EH (cell line): ENCODE measurements around the gene CDC16.
A peak's percentile ranks its signal among the peaks of the same experiment; 100 is the strongest.

Source experiments
- DNase-seq: peaks from one replicate; pipeline ENCODE4 v3.0.0-alpha.2; 2015; ENCODE audit warnings: low read depth

Gene CDC16

DNA sequence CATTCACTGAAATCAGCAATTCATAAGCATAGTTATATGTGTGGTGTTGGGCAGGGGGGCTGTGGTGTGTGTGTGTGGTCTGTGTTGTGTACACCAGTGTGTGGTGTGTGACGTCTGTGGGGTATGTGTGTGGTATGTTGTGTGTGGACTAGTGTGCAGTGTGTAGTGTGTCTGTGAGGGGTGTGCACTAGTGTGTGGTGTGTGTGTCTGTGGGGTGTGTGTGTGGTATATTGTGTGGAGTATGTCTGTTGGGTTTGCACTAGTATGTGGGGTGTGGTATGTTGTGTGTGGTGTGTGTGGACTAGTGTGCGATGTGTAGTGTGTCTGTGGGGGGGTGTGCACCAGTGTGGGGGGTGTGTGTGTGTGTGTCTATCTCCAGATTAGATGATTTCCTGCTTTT is 7.2 kb upstream of the CDC16 start:
- DNase-seq, result no peak

DNA sequence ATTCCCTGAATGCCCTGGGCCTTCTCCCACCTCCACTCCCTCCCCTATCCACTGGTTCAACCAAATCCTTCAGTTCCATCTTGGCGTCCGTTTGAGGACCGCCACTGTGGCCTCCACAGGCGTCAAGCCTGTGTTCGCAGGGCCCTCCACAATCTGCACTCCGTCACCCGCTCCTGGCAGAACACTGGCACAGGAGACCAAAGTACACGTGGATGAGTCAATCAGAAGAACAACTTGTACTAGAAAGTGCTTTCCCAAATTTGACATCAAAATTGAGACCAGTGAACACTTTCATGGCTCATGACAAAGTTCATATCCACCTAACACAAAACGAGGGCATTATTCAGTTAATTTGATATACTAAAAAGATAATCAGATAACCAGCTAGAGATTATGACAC is 6.5 kb upstream of the CDC16 start:
- no peak for DNase-seq

DNA sequence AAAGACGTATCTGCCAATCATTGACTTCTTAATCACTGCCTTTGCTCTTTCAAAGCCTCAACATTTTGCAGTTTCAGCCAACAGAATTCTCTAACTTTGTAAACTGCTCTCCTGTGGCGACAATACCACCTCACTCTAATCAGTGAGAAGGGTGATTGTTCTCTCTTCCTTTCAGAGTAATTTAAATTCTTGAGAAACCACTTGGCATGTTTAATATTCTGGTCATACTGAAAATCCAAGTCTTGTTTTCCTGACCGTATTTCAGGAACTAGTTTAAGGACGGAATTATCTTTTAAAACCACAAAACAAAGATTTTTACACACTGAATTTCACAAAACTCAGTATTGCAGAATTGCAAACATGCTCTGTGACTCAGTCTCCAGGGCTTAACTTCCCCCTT is 5.2 kb upstream of the CDC16 start:
- DNase-seq, result no peak

DNA sequence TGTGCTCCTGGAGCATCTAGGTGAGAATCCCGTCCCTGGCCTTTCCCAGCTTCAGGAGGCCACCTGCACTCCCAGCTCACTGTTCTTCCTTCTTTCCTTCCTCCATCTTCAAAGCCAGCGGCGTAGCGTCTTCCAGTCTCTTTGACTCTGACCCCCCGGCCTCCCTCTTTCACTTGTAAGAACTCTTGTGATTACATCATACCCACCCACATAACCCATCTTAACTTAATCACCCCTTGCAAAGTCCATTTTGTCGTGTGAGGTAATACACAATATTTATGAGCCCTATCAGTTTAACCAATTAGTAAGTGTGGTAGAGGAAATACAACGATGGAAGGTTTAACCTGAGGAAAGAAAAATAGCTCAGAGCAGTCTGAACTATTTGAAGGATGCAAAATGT is 4.6 kb upstream of the CDC16 start:
- peak; percentile 28 for DNase-seq

DNA sequence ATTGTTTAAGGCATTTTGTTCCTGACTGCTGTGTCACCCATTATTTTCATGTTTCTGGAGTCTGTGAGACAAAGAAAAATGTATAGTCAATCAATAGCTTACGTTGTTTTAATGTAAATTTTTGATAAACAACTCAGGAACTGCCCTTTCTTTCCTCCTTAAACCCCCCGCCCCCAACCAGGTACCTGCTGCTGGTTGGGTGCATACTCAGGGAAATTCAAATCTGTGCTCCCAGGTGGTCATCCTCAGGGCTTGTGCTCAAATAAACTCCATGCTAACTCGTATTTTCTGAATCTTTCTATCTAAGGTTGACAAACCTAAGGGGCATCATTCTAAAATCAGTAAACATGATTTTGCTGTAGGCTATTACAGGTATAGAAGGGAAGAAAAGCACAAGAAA is 4.1 kb upstream of the CDC16 start:
- no peak for DNase-seq

DNA sequence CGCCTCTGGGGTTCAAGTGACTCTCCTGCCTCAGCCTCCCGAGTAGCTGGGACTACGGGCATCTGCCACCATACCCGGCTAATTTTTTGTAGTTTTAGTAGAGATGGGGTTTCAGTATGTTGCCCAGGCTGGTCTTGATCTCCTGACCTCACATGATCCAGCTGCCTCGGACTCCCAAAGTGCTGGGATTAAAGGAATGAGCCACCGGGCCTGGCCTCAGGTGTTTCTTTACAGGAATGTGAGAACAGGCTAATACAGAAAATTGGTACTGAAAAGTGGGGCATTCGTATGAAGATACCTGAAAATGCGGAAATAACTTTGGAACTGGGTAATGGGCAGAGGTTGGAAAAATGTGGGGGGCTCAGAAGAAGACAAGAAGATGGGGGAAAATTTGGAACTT is 2.8 kb upstream of the CDC16 start:
- DNase-seq, result no peak

DNA sequence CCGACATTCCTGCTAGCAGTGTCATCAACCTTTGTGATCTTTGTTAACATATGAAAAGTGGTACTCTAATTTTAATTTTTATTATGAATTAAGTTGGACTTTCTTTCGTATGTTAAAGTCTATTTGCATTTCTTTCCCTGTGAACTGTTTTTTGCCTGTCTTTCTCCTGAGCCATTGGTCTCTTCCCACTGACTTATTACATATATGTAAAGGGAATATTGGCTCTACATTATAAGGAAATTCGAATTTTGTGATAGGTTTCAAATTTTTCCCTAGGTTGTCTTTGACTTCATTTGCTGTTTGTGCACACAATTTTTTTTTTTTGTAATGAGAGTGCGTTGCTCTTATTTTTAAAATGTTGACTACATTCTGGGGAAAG is 442 bp upstream of the CDC16 start:
- no peak for DNase-seq

DNA sequence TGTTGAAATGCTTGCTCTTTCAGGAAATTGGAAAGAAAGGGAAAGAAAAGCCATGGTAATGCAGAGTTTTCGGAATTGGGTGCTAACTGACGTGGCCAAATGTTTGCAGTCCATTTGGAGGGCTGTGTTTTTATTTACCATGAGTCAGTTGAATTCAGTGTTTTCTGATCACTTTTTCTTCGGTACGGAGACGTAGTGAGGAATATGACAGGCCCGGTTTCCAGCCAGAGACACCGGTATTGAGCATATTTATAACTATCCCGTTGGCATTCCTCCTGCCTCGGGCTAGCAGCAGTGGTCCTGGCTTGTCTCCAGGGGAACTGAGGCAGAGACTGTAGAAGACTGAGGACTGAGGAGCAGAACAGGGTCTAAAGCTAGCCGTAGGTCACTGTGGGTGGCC is 1.0 kb downstream of the CDC16 start:
- no peak for DNase-seq

DNA sequence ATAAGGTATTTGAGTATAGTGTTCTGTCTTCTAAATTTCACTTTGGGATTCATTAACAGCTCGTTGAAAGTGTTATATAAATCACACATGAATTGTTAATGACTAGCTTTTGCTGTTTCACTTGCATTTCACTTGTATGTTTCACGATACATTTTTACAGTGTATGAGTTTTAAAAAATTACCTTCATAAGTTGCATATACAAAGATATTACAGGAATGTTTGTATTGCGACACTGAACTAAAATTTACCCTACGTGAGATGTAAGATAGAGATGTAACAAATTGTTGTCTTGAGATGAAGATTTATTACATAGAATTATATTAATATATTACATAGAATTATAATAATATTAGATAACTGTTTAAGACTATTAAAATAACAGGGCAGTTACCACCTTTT is 1.5 kb downstream of the CDC16 start:
- no peak for DNase-seq

DNA sequence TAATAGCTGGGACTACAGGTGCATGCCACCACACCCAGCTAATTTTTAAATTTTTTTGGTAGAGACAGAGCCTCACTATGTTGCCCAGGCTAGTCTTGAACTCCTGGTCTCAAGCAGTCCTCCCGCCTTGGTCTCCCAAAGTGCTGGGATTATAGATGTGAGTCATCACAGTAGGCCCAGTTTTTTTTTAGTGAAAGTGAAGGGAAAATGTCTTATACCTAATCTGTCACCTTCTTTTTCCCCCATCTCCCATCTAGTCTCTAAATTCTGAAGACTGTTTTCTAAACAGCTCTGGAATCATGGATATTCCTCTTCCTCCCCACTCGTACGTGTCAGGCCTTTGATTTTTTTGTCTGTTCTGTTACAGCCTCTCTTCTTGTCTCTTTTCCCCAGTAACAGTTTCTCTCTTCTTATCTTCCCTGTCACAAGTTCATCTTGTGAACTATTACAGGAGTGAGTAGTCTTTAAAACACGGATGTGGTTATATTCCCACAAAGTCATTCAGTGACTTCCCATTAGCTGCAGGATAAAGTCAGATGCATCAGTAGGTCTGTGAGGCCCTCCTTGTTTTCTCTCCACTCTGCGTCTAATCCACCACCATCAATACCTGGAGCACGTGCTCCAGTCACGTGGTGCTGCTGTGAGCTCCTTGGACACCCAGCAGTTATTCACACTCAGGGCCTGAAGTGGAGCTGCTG is 2.9 kb downstream of the CDC16 start:
- no peak for DNase-seq

DNA sequence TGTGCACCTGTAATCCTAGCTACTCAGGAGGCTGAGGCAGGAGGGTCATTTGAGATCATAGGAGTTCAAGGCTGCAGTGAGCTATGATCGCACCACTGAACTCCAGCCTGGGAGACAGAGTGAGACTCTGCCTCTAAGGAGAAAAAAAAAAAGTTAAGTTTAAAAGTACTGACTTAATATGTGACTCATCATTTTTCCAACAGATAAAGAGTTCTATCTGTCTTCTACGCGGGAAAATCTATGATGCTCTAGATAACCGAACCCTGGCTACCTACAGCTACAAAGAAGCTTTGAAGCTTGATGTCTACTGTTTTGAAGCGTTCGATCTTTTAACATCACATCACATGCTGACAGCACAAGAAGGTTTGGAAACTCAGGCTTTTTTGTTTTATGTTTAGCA is 7.2 kb downstream of the CDC16 start:
- DNase-seq, result no peak

DNA sequence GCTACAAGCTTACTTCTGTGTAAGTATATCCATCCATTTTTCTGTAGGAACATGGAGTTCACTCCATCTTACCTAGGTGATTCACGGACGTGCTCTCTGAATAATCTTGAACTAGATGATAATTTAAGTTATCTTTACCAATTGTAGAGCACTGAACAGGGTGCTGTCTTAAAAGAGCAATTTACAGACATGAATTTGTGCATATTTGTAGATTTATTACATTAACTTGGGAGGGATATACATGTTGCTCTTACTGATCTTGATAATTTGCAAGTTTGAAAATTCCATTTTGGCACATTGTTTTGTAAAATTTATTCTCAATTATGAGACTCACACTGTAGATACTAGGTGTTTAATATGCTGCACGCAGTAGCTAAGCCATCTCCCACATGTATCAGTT is 9.3 kb downstream of the CDC16 start:
- no peak for DNase-seq

DNA sequence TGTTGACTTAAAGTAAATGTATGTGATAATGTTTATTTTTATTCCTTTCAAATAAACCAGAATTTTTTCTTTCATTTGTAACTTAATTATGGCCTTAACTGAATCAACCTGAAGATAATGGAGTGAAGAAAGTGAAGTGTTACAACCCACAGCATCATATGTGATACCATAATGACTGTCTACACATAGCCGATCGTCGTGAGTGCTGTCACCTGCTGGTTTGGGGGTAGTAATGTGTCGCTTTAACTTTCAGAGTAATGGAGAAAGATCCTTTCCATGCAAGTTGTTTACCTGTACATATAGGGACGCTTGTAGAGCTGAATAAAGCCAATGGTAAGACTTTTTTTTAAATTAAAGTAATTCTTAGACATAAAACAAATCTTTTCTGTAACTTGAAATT is 9.9 kb downstream of the CDC16 start:
- no peak for DNase-seq

DNA sequence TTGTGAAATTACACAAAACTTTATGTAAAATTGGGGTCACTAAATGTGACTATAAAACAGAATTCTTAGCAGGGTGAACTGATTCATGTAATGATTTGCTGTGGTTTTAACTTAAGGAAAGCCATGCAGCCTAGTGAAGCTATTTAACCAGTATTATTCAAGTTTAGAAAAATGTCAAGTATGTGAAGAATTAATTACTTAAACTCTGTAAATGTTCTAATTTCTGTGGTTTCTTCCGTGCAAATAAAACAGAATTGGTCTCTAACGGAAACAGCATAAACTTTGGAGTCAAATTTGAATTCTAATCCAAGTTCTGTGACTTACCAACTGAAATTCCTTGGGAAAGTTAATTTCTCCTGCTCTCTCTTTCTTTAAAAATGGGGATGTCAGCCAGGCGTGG is 13.3 kb downstream of the CDC16 start:
- DNase-seq, result peak; percentile 91

DNA sequence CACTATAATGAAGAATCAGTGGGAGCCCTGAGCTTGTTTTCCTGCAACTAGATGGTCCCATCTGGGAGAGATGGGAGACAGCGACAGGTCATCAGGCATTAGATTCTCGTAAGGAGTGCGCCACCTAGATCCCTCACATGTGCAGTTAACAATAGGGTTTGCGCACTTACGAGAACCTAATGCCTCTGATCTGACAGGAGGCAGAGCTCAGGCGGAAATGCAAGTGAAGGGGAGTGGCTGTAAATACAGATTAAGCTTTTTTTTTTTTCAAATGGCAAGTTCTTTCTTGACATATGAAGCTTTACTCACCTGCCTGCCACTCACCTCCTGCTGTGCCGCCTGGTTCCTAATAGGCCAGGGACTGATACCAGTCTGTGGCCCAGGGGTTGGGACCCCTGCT is 14.4 kb downstream of the CDC16 start:
- DNase-seq, result no peak

DNA sequence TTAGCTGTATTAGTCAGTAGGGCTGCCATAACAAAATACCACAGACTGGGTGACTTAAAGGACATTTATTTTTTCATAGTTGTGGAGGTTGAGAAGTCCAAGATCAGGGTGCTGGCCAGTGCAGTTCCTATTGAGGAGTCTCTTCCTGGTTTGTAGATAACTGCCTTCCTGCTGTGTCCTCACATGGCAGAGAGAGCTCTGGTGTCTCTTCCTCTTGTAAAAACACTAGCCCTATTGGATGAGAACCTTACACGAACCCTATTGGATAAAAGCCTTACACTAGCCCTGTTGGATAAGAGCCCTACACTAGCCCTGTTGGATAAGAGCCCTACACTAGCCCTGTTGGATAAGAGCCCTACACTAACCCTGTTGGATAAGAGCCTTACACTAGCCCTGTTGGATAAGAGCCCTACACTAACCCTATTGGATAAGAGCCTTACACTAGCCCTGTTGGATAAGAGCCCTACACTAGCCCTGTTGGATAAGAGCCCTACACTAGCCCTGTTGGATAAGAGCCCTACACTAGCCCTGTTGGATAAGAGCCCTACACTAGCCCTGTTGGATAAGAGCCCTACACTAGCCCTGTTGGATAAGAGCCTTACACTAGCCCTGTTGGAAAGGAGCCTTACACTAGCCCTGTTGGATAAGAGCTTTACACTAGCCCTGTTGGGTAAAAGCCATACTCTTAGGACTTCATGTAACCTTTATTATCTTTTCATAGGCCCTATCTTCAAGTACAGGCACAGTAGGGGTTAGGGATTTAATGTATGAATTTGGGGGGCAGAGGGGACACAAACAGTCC is 17.1 kb downstream of the CDC16 start:
- DNase-seq, result peak; percentile 48

DNA sequence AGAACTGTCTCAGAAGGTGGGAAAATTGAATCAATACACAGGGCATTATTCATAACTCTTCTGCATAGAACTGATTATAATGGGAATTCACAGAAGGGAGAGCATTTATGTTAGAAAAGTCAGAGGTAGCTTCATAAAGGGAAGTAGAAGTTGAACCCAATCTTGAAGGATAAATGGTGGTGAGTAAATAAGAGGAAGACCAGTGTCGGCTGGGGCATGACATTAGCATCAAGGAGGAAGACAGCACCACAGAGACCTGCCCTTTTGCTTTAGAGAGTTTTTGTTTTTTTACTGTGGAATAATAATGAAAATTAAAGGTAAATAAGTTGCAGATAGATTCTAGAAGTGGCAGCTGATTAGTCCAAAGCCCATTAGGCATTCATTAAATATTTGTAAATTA is 21.9 kb downstream of the CDC16 start:
- DNase-seq, result no peak

DNA sequence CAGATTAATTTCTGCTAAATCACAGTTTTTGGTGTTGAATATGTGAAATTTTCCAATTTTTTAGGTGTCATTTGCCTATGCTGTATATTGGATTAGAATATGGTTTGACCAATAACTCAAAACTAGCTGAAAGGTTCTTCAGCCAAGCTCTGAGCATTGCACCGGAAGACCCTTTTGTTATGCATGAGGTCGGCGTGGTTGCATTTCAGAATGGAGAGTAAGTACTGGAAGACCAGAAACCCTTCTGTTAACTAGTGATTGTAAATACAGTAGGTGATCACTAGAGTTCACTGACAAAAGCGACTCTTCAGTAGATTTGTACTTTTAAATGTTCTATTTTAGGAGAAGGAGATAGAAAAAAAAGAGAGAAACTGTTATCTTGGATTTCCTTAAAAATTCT is 22.3 kb downstream of the CDC16 start:
- DNase-seq, result no peak

DNA sequence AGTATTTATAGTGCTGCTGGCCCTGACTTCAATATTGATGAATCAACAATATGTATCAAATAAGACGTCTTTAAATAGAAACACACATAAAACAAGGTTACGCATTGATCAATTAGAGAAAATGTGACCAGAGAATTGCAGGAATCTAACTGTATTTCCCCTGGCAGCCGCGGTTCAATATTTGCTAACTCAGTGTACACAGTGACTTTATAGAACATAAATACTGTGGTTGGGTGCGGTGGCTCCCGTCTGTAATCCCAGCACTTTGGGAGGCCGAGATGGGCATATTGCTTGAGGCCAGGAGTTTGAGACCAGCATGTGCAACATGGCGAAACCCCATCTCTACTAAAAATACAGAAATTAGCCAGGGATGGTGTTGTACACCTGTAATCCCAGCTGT is 23.9 kb downstream of the CDC16 start:
- DNase-seq, result no peak

DNA sequence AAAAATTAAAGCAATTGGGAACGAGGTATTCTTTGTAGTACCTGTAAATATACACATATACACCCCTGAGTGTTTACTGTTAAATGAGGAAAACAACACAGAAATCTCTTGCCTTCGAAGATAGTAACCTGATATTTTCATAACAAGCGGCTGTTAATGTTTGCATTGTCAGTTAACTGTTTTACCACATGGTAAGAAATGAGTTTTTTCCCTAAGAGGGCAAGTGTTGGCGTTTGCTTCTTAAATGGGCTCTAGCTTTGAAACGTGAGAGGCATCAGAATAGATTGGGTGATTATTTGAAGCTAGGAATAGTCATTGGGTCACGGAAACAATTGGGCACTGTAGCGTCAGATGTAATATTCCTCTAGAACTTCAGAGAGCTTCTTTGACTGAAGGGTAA is 24.7 kb downstream of the CDC16 start:
- DNase-seq, result no peak

DNA sequence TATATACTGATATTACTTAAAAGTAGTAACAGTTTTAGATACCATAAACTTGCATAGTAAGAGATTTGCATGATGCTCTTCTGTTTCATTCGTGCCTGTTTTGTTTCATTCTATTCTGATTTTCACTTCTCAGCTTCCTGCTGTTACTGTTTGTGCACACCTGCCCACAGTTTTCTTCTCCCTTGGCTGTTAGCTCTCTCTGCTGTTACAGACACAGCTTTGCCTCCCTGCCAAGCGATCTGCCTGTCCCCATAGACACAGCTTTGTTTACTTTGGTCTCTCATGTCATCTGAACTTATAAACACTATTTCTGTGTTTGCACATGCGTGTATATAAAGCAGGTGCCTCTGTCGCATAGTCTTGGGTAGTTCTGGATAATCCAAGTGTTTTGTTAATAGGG is 25.3 kb downstream of the CDC16 start:
- no peak for DNase-seq

DNA sequence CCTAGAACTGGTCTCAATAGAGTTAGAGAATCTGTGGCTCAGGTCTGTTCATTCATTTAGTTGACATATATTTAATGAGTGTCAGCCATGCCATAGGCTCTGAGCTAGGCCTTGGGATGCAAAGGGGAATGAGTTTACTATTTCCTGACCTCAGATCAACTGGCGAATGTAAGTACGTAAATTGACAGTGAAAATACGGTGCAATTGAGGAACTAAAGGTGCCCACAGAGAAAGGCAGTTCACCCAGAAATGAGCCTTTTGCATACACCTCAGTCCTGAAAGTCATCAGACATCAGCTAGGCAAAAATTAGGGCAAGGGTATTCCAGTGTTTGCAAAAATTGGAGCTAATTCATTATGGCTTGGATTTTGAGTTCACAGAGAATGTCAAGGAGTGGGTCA is 26.1 kb downstream of the CDC16 start:
- DNase-seq, result no peak

DNA sequence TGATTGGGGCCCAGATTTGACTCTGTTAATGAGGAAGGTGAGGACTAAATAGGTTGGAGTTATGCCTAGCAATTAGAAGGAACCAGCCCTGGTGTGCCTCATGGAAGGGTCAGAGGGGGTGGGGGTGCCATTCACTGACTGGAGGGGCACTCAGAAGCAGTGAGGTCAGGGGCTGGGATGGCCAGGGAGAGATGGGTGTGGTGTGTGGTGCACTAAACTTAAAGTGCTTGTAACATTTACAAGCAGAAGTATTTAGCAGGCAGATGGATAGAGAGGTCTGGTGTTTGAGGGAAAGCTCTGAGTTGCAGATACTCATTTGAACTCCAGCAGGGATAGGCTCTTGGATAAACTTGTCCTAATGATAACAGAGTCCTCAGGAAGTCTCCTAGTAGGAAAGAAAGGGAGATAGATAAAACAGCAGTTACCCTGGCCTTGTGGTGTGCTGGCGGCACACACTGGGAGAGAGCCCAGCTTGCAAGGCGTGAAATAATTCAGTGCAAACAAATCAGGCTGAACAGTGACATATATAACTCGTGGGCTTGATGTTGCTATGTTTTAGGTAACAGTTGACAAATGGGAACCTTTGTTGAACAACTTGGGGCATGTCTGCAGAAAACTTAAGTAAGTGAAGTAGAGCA is 26.8 kb downstream of the CDC16 start:
- no peak for DNase-seq

DNA sequence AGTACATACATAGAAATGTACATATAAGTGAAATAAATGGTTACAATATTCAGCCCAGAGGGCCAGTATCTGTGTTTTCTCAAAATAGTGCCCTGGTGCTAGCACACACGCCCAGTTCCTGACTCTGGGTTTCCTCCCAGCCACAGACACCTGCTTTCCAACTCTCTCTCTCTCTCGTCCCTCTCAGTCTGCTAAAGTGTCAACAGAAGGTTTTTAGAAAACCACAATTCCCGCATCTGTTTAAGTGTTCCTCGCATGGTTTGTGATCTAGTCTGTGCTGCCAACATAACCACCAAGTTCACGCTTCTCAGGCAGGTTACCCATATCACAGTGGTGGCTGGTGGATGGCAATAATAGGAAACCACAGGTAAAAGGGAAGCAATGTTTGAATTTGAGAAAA is 28.9 kb downstream of the CDC16 start:
- DNase-seq, result no peak
